ENCODE data around the gene MRPS11. TPM values are rescaled to one million over a fixed set of nuclear protein-coding genes. Genes with fewer than 3 reads are reported as not detected.

The MRPS11 gene
- total and polyA plus RNA-seq, 2 of the 8 experiments (the other 6 are each of a cell fraction or from before 2014, with no cell fraction given), result 41.4 to 59.2 TPM

GRCh38 chr15:88493844-88494243, 26.3 kb downstream of the MRPS11 start:
- H3K4me2 ChIP-seq (ENCODE audit: insufficient read depth in 1 of 2, low read depth in 2 of 2, low read length in 2 of 2), result no peak overlapping the region
- H3K18ac ChIP-seq (ENCODE audit: extremely low read depth, low read length), result no peak overlapping the region
- ChIA-PET CTCF (ENCODE audit: partially characterized antibody) (interaction anchor here (1.5 to 2.8 kb wide), 3 partner anchors 9 to 120 kb away, joined by 3 to 9 read pairs (median 4); no protein-coding TSS in a partner anchor), POLR2A (ENCODE audit: partially characterized antibody) (interaction anchor here (0.9 to 1.1 kb wide), 2 partner anchors 12 to 15 kb away, joined by 3 to 4 read pairs; no protein-coding TSS in a partner anchor)
- no peaks in the 10 kb centered on the region for H3K79me2 ChIP-seq (ENCODE audit: control insufficient read depth in 1 of 2, insufficient read depth in 2 of 2, low read length in 2 of 2)
- no peak overlapping the region for H3K14ac ChIP-seq (ENCODE audit: insufficient read length)
- H2BK12ac ChIP-seq (ENCODE audit: low read depth, low read length), result no peak overlapping the region
- H3K9ac ChIP-seq (replicated peaks in 1 of 4; ENCODE audit: extremely low read depth in 1 of 4, low read depth in 3 of 4, low read length in 3 of 4), result no peak overlapping the region
- no peak overlapping the region for H2AK5ac ChIP-seq (ENCODE audit: low read depth, low read length)
- H3K23me2 ChIP-seq (ENCODE audit: low read depth, low read length), result no peaks in the 10 kb centered on the region
- H4K20me1 ChIP-seq (replicated peaks in 1 of 2; ENCODE audit: control insufficient read depth in 1 of 2, insufficient read depth in 2 of 2, low read length in 2 of 2), result no peaks in the 10 kb centered on the region
- 93% methylated on average over 9 of the region's 10 CpGs; no CpG with 5 or more reads in 1 of the 2 experiments for WGBS, 2 experiments (ENCODE audit: extremely low coverage in 1 of 2, insufficient coverage in 1 of 2, insufficient read length in 1 of 2, insufficient replicate concordance in 2 of 2, low coverage in 1 of 2, low lambda C conversion rate in 2 of 2, missing lambda C conversion rate in 1 of 2)
- H3K9me3 ChIP-seq (ENCODE audit: insufficient read depth in 2 of 2, low read depth in 1 of 2, low read length in 1 of 2), result no peaks in the 10 kb centered on the region
- H4K91ac ChIP-seq (replicated peaks; ENCODE audit: insufficient read length, low read length), result no peak overlapping the region
- no peak overlapping the region for H2AFZ ChIP-seq (ENCODE audit: low read length)
- no peak overlapping the region for H2BK5ac ChIP-seq (ENCODE audit: low read depth, low read length)
- H3K27ac ChIP-seq (ENCODE audit: low read depth, low read length), result no peak overlapping the region
- H2BK120ac ChIP-seq (replicated peaks; ENCODE audit: low read depth, low read length), result no peak overlapping the region
- H3K27me3 ChIP-seq (replicated peaks in 1 of 4; ENCODE audit: control insufficient read depth in 3 of 4, extremely low read depth in 1 of 4, insufficient read depth in 3 of 4, low read length in 3 of 4), result no peaks in the 10 kb centered on the region; a peak in 1 of 7 replicates
- H3K23ac ChIP-seq (ENCODE audit: insufficient read length), result no peak overlapping the region
- H3K79me1 ChIP-seq (ENCODE audit: low read depth, low read length), result no peaks in the 10 kb centered on the region
- H3K4me3 ChIP-seq (ENCODE audit: extremely low read depth in 1 of 4, insufficient read depth in 2 of 4, low read depth in 3 of 4, low read length in 4 of 4), result no peak overlapping the region
- no peak overlapping the region for H3K56ac ChIP-seq (replicated peaks; ENCODE audit: insufficient read length, low read depth, low read length)
- no peak overlapping the region for H4K5ac ChIP-seq (ENCODE audit: insufficient read length, low read depth, low read length)
- DNase-seq (ENCODE audit: low read depth in 1 of 2, low spot score in 2 of 2) (no peak), FAIRE-seq (no peak)
- no peak overlapping the region for H2BK15ac ChIP-seq (ENCODE audit: low read length)
- no peak overlapping the region for H3K4ac ChIP-seq (replicated peaks; ENCODE audit: insufficient read length, low read depth, low read length)
- H4K8ac ChIP-seq (ENCODE audit: extremely low read depth, insufficient read depth, low read length), result peak overlapping the region; percentile 26; the same call in 1 of the 2 replicates
- no peak overlapping the region for H2BK20ac ChIP-seq (ENCODE audit: low read length)
- peaks cover 0 to 11% (median 0%) of the 10 kb centered on the region in 4 experiments; a peak in 2 of 7 replicates for H3K4me1 ChIP-seq (replicated peaks in 1 of 4; ENCODE audit: control insufficient read depth in 3 of 4, insufficient read depth in 4 of 4, low read length in 3 of 4)
- H3K36me3 ChIP-seq (ENCODE audit: control insufficient read depth in 2 of 4, insufficient read depth in 4 of 4, low read length in 3 of 4), result no peaks in the 10 kb centered on the region
- TF ChIP-seq SP1 (IDR thresholded peaks at IDR 0.05; ENCODE audit: low read depth, low read length) (no peak), RXRA (IDR thresholded peaks at IDR 0.05; ENCODE audit: insufficient read depth, low read depth, low read length) (no peak), TCF12 (IDR thresholded peaks at IDR 0.05; ENCODE audit: low read depth, low read length) (no peak), RFX5 (IDR thresholded peaks at IDR 0.05; ENCODE audit: borderline replicate concordance, low read depth, low read length) (no peak), CTBP2 (IDR thresholded peaks at IDR 0.05; ENCODE audit: borderline replicate concordance, insufficient read depth, insufficient read length, low read length) (no peak), CBX8 (IDR thresholded peaks at IDR 0.05; ENCODE audit: borderline replicate concordance, low read depth, low read length) (no peak), SRF (IDR thresholded peaks at IDR 0.05; ENCODE audit: low read depth, low read length) (no peak), POU5F1 (IDR thresholded peaks at IDR 0.05; ENCODE audit: low read depth, low read length) (no peak)

Measured in H1 (cell line).